ENCODE data around the gene BMP8B. TPM values are rescaled to one million over a fixed set of nuclear protein-coding genes. Genes with fewer than 3 reads are reported as not detected.
"Not testable (repeated sequence)": the region's sequence is repeated elsewhere in the genome, so short reads cannot be mapped to it uniquely, and the experiment has no call there.

The BMP8B gene
- total RNA-seq, 4 donors from 2014 or later: 0.83 to 4.6 (median 2.3) TPM

DNA sequence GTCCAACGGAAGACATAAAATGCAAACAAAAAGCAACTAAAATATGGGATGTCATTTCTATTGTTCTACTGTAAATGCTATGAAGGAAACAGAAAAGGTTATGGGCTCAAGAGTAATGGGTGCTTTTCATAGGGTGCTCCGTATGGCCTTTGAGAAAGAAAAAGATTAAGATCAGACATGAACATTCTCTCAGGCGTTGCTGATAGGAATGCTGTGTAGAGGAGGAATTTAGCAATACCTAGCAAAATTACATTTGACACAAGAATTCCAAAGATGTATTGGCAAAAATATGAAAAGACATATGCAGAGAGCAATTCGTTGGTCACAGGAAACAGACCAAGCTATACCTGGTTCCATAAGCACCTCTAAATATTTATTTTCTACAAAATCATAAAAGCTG lies 11.8 kb downstream of the BMP8B start:
- Histone ChIP-seq H3K4me3 (no peak overlapping the region), H3K36me3 (no peaks in the 10 kb centered on the region), H3K9me3 (no peaks in the 10 kb centered on the region), H3K27ac (replicated peaks in 1 of 4) (no peak overlapping the region), H3K4me1 (no peaks in the 10 kb centered on the region), H3K27me3 (peaks cover 0 to 8% (median 0%) of the 10 kb centered on the region in 4 donors)
- intact Hi-C loops (cut with DNase I): no loop called here
- DNase-seq (ENCODE audit: extremely low spot score): no peak
- 85% methylated on average over 4 of the region's 4 CpGs for WGBS
- no peak for TF ChIP-seq POLR2AphosphoS5 (IDR thresholded peaks at IDR 0.05)
- no peak for TF ChIP-seq EP300 (IDR thresholded peaks at IDR 0.05)
- no peak for TF ChIP-seq CTCF (IDR thresholded peaks at IDR 0.05)
- no peak for TF ChIP-seq POLR2A (IDR thresholded peaks at IDR 0.05; ENCODE audit: low read depth)

DNA sequence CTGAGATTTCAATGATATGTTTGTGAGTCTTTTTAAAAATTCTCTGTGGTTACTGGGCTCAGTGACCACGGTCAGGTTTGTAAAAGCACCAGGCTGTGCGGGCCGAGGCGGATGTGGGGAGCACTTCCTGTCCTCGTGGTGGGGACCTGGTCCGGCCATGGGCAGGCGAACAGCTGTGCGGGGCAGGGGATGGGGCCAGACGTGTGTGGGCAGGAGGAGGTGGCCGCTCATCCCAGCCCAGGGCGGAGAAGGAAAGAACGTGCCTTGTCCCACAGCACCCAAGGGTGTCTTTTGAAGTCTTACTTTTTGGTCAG lies 12.3 kb downstream of the BMP8B start:
- Histone ChIP-seq H3K4me1 (peaks cover 0 to under 1% (median 0%) of the 10 kb centered on the region in 4 donors), H3K27ac (replicated peaks in 1 of 4) (no peak overlapping the region), H3K36me3 (no peaks in the 10 kb centered on the region), H3K4me3 (no peak overlapping the region), H3K27me3 (peaks cover 0 to 11% (median 0%) of the 10 kb centered on the region in 4 donors), H3K9me3 (no peaks in the 10 kb centered on the region)
- intact Hi-C loops (cut with DNase I): no loop called here
- no peak for DNase-seq (ENCODE audit: extremely low spot score)
- 84% methylated on average over 12 of the region's 12 CpGs for WGBS
- TF ChIP-seq POLR2A (IDR thresholded peaks at IDR 0.05; ENCODE audit: low read depth): no peak
- TF ChIP-seq POLR2AphosphoS5 (IDR thresholded peaks at IDR 0.05): no peak
- TF ChIP-seq CTCF (IDR thresholded peaks at IDR 0.05): no peak
- TF ChIP-seq EP300 (IDR thresholded peaks at IDR 0.05): no peak

DNA sequence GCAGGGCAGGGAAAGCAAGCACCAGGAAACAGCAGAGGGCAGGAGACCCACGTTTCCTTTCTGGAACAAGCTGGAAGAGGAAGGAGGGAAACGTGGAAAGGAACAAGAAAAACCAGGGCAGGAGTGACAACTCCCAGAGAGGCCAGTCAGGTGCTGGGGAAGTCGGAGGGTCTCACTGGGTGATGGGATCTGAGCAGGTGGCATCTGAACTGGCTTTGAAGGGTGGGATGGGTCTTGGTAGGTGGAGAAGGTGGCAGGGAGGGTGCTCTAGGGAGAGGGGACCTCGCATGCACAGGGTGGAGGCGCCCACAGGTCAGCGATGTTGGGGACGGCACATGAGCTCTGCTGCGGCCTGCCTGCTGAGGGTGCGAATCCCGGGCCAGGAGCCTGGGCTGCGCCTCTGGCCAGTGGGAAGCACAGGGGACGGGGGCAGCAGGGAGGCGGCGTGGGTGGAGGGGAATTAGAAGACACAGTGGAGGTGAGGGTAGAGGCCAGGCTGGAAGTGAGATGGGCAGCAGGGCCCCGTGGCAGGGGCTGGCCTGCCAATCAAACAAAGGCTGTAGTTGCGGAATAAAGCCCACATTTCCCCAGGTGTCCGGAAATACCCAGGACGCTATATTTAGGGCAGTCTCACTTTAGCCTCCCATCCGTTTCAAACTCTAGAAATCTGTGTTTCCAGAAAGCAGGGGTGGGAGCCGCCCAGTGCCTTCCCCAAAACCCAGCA lies 12.8 kb downstream of the BMP8B start:
- H3K27ac ChIP-seq (replicated peaks in 1 of 4); intact Hi-C loops (cut with DNase I); DNase-seq (ENCODE audit: extremely low spot score); H3K36me3 ChIP-seq; H3K4me1 ChIP-seq; H3K9me3 ChIP-seq; H3K4me3 ChIP-seq: not testable (repeated sequence)
- peaks cover 0 to 14% (median 0%) of the 10 kb centered on the region in 4 donors for H3K27me3 ChIP-seq
- WGBS: 79% methylated on average over 9 of the region's 20 CpGs

GRCh38 chr1:39775141-39775540 lies 13.5 kb downstream of the BMP8B start:
- H3K4me1 ChIP-seq; H3K27ac ChIP-seq (replicated peaks in 1 of 4); intact Hi-C loops (cut with DNase I); H3K9me3 ChIP-seq; H3K36me3 ChIP-seq; DNase-seq (ENCODE audit: extremely low spot score); H3K4me3 ChIP-seq: not testable (repeated sequence)
- H3K27me3 ChIP-seq: peaks cover 0 to 15% (median 0%) of the 10 kb centered on the region in 4 donors
- WGBS: 83% methylated on average over 11 of the region's 11 CpGs

DNA sequence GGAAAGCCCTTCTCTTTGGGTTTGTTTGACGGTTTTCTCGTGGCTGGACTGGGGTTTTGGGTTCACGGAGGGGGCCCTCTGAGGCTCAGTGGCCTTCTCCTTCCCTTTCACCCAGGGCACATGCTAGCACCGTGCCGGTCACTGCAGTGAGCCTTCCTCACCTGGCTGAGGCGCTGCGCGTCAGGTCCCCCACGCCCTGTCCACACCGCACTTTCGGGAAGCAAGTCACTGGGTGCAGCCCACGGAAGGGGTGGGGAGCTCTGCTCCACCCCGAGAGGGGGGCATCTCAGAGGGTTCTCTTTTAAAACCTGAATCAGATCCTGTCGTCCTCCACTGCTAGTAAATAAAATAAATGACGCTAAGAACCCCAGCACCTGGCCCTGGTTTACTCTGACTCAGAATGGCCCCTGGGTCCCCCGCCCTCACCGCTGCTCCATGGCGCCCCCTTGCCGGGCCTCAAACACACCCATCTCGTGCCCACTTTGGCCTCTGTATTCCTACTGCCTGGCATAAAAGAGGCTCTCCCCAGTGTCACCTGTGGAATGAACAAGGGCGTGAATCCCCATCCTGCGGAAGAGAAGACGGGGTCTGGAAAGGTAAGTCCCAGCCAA lies 15.2 kb downstream of the BMP8B start:
- H3K4me1 ChIP-seq, H3K36me3 ChIP-seq: not testable (repeated sequence)

DNA sequence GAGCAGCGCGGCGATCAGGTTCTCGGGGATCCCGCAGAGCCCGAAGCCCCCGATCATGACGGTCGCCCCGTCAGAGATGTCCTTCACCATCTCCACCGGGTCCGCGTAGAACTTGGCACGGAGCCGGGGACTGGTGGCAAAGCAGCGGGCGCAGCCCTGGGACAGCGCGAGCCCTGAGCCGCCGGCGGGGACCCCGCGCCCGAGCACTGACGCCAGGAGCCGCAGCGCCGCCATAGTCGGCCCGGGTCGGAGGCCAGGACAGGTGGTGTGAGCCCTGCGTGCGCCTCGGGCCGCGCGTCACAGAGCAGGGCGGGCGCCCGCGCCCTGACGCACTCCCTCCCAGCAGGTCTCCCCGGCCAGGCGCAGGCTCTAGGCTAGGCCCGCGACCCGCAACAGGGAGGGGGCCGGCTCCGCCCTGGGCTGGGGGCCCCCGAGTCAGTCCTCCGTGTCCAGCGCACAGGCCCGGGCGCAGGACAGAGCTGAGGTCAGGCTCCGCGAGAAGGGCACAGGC lies 17.6 kb downstream of the BMP8B start, which contains the start of gene OXCT2:
Gene OXCT2 (minus strand): TSS at position 327 of the 511 bp plus-strand sequence. CDS start 93 bp downstream, at position 234.
- H3K4me1 ChIP-seq; intact Hi-C loops (cut with DNase I): not testable (repeated sequence)
- 0% methylated on average over 8 of the region's 57 CpGs for WGBS

More for the DNA sequence above, 15.2 kb downstream of the BMP8B start:
- H3K4me3 ChIP-seq; intact Hi-C loops (cut with DNase I); DNase-seq (ENCODE audit: extremely low spot score); H3K27ac ChIP-seq (replicated peaks in 1 of 4); H3K9me3 ChIP-seq: not testable (repeated sequence)
- H3K27me3 ChIP-seq: peaks cover 0 to 15% (median 0%) of the 10 kb centered on the region in 4 donors
- WGBS: no CpG with 5 or more reads among the region's 23 CpGs

GRCh38 chr1:39770100-39771021 lies 18.3 kb downstream of the BMP8B start:
- DNase-seq (ENCODE audit: extremely low spot score); H3K27ac ChIP-seq (replicated peaks in 1 of 4); H3K4me1 ChIP-seq; H3K36me3 ChIP-seq; intact Hi-C loops (cut with DNase I); H3K9me3 ChIP-seq: not testable (repeated sequence)
- peak overlapping the region in 1 of 4 donors; percentile 37 for H3K4me3 ChIP-seq
- H3K27me3 ChIP-seq: peaks cover 0 to 15% (median 0%) of the 10 kb centered on the region in 4 donors
- 10% methylated on average over 24 of the region's 71 CpGs for WGBS

More for the DNA sequence above, 17.6 kb downstream of the BMP8B start, which contains the start of gene OXCT2:
- H3K27ac ChIP-seq (replicated peaks in 1 of 4); H3K9me3 ChIP-seq; H3K36me3 ChIP-seq; DNase-seq (ENCODE audit: extremely low spot score): not testable (repeated sequence)
- peaks cover 0 to 15% (median 0%) of the 10 kb centered on the region in 4 donors for H3K27me3 ChIP-seq
- H3K4me3 ChIP-seq: peak within 1 kb of the TSS; percentile 18 to 40 (median 24)

DNA sequence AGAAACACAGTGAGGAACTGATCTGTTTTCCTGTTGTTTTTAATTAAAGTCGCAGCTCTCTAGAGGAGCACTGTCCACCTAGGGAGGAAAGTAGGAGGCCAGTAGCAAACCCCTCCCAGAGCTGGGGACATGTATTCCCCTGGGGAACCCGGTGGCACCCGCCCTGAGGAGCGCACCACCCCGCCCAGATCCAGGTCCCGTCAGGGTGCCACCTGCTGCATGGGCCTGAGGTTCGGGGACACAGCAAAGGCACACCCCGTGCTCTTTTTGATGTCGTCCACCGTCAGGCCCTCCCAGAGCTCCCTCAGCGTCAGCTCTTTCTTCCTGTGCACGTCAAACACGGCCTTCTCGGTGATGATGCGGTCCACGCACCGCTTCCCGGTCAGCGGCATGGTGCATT lies 19.2 kb downstream of the BMP8B start:
- H3K9me3 ChIP-seq; H3K4me1 ChIP-seq; H3K4me3 ChIP-seq; DNase-seq (ENCODE audit: extremely low spot score); H3K36me3 ChIP-seq; intact Hi-C loops (cut with DNase I); H3K27ac ChIP-seq (replicated peaks in 1 of 4): not testable (repeated sequence)
- H3K27me3 ChIP-seq: peaks cover 0 to 11% (median 0%) of the 10 kb centered on the region in 4 donors
- no CpG with 5 or more reads among the region's 19 CpGs for WGBS

- H3K4me3 ChIP-seq; intact Hi-C loops (cut with DNase I); H3K27me3 ChIP-seq; H3K27ac ChIP-seq (replicated peaks in 1 of 4); H3K9me3 ChIP-seq; DNase-seq (ENCODE audit: extremely low spot score); H3K4me1 ChIP-seq: not testable (repeated sequence)
- H3K36me3 ChIP-seq: peaks cover 0 to 14% (median 3%) of the 10 kb centered on the region in 4 donors
- no CpG with 5 or more reads among the region's 5 CpGs for WGBS
Observed at GRCh38 chr1:39766466-39766865, 22.2 kb downstream of the BMP8B start.
